ENCODE measurements around the gene PPP2R2D. TPM values are rescaled to one million over a fixed set of nuclear protein-coding genes. Genes with fewer than 3 reads are reported as not detected.

Gene PPP2R2D
- total RNA-seq = 17.9 and 19.6 TPM in 2 replicates

DNA sequence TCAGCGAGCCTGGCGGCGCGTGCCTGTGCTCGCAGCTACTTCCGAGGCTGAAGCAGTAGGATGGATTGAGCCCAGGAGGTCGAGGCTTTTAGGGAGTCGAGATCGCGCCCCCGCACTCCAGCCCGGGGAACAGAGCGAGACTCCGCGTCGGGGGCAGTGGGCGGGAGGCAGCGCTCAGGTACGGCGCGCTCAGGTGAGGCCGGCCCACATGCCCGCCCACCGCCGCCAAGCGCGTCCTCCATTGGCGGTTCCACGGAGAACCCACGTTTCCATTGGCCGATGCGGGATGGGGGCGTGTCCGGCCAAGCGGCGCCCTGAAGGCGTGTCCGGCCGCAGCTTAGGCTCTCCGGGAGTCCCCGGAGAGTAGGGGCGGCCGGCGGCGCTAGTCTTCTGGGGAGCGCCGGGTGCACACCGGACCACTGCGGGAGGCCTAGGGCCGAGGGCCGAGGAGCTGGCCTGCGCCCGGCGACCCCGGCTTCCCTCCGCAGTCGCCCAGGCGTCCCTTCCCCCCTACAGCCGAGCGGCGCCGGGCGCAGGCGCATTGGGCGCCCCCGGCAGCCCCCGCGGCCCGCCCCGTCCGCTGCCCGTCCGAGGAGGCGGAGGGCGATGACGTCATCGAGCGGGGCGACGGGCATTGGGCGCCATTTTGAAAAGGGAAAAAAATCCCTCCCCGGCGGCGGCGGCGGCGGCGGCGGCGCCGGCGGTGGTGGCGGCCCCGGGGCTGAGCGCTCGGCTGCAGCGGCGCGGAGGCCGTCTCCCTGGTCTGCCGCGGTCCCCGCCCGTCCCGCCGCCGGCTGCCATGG lies at the start of gene PPP2R2D:
Gene PPP2R2D (plus strand): TSS at position 659 of the 803 bp plus-strand sequence. CDS start 141 bp downstream, at position 800.

GRCh38 chr10:131981429-131982184 lies 80.8 kb downstream of the PPP2R2D start, which contains the start of gene BNIP3:
Gene BNIP3, minus strand, starts transcription at chr10:131981923. Its CDS starts 117 bp downstream, at chr10:131981806.

Other genes with a start within 250 kb of the PPP2R2D start
- 78.5 and 99.7 TPM in 2 replicates for gene BNIP3, start 80.9 kb downstream of the PPP2R2D start, total RNA-seq
- gene JAKMIP3, start 164.9 kb downstream of the PPP2R2D start, total RNA-seq = under 0.01 TPM in 1 of 2 replicates, not detected in the other

All from mammary microvascular endothelial cell (primary cell).